ENCODE results near the gene CLEC1A.

DNA sequence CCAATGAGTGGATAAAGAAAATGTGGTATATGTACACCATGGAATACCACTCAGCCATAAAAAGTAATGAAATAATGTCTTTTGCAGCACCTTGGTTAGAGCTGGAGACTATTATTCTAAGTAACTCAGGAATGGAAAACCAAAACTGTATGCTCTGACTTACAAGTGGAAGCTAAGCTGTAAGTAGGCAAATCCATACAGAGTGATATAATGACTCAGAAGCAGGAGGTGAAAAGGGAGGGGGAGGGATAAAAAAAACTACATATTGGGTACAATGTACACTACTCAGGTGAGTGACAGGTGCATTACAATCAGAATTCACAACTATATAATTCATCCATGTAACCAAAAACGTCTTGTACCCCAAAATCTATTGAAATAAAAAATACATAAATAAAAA lies 15.1 kb upstream of the CLEC1A start:
- TF ChIP-seq, protein P1, sequence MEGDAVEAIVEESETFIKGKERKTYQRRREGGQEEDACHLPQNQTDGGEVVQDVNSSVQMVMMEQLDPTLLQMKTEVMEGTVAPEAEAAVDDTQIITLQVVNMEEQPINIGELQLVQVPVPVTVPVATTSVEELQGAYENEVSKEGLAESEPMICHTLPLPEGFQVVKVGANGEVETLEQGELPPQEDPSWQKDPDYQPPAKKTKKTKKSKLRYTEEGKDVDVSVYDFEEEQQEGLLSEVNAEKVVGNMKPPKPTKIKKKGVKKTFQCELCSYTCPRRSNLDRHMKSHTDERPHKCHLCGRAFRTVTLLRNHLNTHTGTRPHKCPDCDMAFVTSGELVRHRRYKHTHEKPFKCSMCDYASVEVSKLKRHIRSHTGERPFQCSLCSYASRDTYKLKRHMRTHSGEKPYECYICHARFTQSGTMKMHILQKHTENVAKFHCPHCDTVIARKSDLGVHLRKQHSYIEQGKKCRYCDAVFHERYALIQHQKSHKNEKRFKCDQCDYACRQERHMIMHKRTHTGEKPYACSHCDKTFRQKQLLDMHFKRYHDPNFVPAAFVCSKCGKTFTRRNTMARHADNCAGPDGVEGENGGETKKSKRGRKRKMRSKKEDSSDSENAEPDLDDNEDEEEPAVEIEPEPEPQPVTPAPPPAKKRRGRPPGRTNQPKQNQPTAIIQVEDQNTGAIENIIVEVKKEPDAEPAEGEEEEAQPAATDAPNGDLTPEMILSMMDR (IDR thresholded peaks at IDR 0.05), result no peak
- TF ChIP-seq POLR2A (IDR thresholded peaks at IDR 0.05), result no peak

Measured in adrenal gland (tissue), 5 donors.